HG02623 (cell line): ENCODE results near the gene SMIM38.
A peak's percentile ranks its signal among the peaks of the same experiment; 100 is the strongest.

Experiments
- ATAC-seq: cut with Tn5 transposase; IDR thresholded peaks from one replicate; pipeline ENCODE4 v1.9.1; 2021; ENCODE audit warnings: moderate library complexity; ENCODE audit not compliant: unreplicated experiment

The SMIM38 gene

DNA sequence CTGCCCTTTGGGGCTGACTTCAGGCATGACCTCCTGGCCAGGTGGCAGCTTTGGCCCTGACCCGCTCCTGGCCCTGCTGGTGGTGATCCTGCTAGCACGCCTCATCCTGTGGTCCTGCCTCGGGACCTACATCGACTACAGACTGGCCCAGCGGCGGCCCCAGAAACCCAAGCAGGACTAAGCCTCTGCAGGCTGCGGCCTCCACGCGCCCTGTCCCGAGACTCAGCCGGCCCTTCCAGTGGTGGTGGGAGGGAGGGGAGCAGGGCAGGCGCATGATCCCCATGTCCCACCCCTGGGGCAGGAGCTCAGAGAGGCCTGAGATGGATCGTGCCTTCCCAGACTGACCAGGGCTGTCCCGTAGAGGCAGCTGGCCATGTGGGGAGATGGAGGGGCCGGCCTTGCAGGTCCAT lies 2.1 kb downstream of the SMIM38 start:
- ATAC-seq = no peak

DNA sequence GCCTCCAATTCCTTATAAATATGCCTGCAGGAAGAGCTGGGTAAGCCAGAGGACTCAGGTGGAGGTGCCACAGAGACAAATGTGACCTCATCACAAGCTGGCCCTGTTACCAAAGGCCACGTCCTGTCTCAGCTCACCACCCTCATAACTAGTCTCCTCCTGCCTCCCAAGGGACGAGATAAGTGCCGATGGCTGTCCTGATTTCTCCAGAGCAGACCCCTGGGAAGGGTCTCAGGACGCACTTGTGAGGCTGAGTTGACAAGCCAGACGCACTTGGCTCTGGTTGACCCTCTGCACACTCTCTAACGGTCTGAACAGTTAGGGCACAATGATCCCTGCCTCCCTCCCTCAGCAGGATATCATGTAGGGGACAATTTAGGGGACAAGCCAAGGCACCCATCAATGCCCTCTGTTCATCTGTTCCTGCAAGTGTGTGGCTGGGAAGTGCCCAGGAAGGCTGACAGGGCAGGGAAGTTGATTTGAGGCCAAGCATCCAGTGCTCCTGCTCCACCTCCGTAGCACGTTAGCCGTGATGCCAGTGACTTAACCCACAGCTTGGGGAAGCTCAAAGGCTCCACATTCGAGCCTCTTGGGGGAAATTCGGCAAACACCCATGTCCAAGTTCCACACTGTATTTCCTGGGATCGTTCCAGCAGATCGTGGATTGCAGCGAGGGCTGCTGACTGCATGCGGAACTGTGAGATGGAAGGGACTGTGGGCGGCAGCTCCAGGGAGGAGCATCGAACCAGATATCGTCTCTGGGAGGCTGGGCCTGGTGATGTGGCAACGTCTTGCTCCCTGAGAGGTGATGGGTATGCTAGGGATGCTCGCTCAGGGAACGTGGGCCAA lies 2.8 kb downstream of the SMIM38 start:
- no peak for ATAC-seq

- no peak for ATAC-seq
Observed at GRCh38 chr11:69159150-69159852, 3.6 kb downstream of the SMIM38 start.

DNA sequence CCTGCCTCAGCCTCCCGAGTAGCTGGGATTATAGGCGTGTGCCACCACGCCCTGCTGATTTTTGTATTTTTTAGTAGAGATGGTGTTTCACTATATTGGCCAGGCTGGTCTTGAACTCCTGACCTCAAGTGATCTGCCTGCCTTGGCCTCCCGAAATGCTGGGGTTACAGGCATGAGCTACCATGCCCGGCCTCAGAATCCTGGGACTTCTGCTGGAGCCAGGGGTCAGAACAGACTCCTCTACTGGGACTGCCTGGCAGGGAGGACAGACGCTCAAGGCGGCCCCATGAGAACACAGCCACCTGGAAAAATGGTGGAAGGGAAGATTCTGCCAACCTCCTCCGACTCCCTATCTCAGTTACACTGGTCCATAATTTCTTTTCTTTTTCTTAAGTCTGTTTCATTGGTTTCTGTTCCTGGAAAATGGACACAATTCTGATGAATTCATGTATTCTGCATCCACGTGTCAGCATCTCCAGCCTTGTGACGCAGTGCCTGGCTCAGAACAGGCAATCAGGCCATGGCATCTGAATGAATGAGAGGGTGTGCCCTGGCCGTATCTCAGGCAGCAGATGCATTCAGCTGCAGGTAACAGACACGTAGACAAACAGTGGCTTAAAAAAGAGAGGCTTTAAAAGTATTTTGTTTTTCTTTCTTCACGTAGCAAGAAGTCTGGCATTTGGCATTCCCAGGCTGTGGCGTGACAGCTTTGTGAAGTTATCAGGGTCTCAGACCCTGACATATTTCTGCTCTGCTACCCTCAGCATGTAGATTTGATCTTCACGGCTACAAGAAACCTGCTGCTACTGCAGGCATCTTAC lies 4.8 kb downstream of the SMIM38 start:
- ATAC-seq = no peak

DNA sequence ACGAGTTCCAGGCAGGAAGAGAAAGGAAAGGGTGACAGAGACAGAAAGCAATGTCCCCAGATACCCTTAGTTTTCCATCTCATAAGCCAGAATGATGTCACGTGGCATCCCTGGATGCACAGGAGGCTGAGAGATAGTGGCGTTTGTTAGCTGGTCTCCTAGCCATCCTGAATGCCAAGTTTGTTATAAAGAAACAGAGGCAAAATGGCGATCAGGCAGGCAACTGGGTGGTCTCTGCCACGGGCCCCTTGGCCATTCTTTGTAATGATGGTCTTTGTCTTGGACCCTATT lies 5.3 kb downstream of the SMIM38 start:
- ATAC-seq = no peak

- no peak for ATAC-seq
Observed at GRCh38 chr11:69162505-69162904, 6.8 kb downstream of the SMIM38 start.

- ATAC-seq = no peak
Observed at GRCh38 chr11:69163842-69164241, 8.1 kb downstream of the SMIM38 start.

DNA sequence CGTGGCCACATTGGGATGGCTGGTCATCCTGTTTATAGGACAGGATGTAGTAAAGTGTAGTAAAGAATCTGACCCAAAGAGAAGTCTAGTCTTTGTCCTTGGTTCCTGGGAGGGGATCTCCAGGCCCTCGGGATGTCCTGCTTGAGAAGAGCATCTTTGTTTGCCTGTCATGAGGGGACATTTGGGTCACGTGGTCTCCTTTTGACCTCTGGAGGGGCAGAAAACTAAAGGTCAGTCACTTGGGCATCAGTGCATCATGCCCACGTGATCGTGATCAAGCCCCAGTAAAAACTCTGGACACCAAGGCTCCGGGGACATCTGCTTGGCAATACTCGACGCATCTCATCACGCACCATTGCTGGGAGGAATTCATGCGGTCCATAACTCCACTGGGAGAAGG lies 9.1 kb downstream of the SMIM38 start:
- ATAC-seq = no peak

- no peak for ATAC-seq
Observed at GRCh38 chr11:69165775-69166174, 10.0 kb downstream of the SMIM38 start.

GRCh38 chr11:69166218-69167115 lies 10.7 kb downstream of the SMIM38 start:
- peak; percentile 83 for ATAC-seq

DNA sequence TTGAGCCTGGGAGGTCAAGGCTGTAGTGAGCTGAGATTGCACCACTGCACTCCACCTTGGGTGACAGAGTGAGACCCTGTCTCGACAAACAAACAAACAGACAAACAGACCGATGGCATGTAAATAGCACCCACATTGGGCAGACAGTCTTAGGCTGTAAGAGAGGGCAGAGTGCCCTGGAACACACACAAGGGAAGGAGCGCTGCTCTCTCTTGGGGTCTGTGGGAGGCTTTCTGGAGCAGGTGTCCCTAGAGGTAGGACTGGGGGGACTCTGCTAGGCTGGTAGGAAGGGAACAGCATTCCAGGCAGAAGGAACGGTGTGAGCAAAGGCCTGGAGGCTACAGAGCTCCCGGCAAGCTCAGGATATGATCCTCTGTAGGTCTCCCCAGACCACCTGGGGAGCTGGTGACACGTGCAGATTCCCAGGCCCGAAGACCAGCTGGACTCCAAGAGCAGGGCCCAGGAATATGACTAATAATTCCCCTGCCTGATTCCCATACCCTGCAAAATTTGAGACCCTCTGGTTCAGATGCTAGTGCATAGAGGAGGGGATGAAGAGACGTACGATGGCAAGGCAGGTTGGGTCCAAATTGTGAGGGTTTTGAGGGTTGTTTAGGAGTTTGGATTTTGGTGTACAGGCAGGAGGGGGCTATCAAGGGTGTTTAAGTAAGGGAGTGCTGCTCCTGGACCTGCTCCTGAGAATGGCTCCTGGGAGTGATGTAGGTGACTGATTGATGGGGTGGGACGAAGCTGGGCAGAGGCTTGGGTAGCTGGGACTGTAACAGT lies 11.6 kb downstream of the SMIM38 start:
- no peak for ATAC-seq

GRCh38 chr11:69167916-69168691 lies 12.4 kb downstream of the SMIM38 start:
- ATAC-seq = no peak

DNA sequence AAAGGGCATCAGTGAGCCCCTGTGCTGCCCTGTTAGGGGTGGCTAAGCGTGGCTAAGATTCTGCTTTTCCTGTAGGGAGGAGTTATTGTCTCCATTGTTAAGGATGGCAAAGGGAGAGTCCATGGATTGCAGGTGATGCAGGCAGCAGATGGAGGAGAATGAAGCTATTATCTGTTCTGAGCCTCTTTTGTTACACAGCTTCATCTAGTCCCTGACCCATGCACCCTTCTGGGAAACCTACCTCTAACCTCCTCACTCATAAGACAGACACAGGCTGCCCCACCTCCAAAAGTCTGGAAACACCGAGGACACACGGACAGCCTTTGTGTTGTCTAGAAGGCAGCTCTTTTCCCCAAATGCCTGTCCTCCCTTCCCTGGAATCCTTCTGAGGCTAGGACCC lies 13.7 kb downstream of the SMIM38 start:
- ATAC-seq = no peak

GRCh38 chr11:69170704-69171103 lies 15.0 kb downstream of the SMIM38 start:
- no peak for ATAC-seq

DNA sequence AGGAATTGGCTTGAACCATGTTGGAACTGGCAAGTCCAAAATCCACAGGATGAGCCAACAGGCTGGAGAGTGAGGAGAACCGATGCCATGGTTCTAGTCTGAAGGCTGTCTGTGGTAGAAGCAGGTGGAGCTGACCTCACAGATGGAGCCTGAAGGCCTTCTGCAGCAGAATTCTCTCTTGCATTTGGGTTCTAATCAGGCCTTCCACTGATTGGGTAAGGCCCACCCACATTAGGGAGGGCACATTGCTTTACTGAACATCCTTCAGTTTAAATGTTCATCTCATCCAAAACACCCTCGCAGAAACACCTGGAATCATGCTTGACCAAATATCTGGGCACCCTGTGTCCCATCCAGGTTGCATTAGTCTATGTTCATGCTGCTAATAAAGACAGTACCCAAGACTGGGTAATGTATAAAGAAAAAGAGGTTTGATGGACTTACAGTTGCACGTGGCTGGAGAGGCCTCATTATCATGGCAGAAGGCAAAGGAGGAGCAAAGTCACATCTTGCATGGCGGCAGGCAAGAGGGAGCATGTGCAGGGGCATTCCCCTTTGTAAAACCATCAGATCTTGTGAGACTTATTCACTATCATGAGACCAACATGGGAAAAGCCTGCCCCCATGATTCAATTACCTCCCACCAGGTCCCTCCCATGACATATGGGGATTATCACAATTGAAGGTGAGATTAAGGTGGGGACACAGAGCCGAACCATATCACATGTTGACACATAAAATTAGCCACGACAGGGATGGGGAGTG lies 15.9 kb downstream of the SMIM38 start:
- ATAC-seq = no peak

DNA sequence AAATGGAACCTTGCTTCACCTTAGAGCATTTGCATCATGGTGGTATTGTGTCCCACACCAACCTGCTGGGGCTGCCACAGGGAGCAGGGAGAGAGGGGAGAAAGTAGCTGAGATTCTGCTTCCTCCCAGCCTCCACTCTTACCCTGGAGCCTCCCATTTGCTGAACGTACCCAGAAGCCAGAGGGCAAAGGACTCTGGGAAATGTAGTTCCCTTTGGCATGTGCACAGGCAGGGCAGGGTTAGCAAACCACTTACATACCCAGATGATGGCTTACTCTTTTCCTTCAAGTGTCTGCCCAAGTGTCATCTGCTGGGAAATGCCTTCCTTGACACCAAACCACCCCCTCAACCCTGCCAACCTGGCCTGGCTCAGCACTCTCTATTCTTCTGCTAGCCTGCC lies 16.9 kb downstream of the SMIM38 start:
- ATAC-seq = no peak

- no peak for ATAC-seq
Observed at GRCh38 chr11:69173331-69173730, 17.6 kb downstream of the SMIM38 start.

GRCh38 chr11:69173925-69174581 lies 18.3 kb downstream of the SMIM38 start:
- no peak for ATAC-seq
